Bronchial epithelial cell (primary cell): Measurements from ENCODE around the gene PDGFRB. TPM values are rescaled to one million over a fixed set of nuclear protein-coding genes. Genes with fewer than 3 reads are reported as not detected.

Experiments
- DNase-seq: peaks from one replicate; pipeline ENCODE4 v3.0.0-alpha.2; 2010; ENCODE audit warnings: low read depth
- FAIRE-seq: peaks from 2 replicates; lab custom pipeline; 2011; peaks lifted over from hg19 to GRCh38; lab: Jason Lieb, UNC
- H3K27me3 ChIP-seq: 2 replicates; pipeline ENCODE4 v1.5.1; 2011; ENCODE audit warnings: low read length; ENCODE audit not compliant: control insufficient read depth, insufficient read depth
- H3K36me3 ChIP-seq: 2 replicates; pipeline ENCODE4 v1.5.1; 2011; ENCODE audit warnings: low read length; ENCODE audit not compliant: control insufficient read depth, insufficient read depth
- H3K4me3 ChIP-seq: 2 replicates; pipeline ENCODE4 v1.5.1; 2011; ENCODE audit warnings: mild to moderate bottlenecking, low read depth, low read length, control low read depth
- CTCF ChIP-seq: IDR thresholded peaks from 2 replicates; pipeline ENCODE4 v1.5.1; 2011; ENCODE audit warnings: mild to moderate bottlenecking, moderate library complexity, low read length, control low read depth, inconsistent platforms; ENCODE audit not compliant: insufficient read depth, severe bottlenecking
- total RNA-seq: library from RNA; depleted of rRNA; stranded (reverse); fragments of >200 nt; gene quantifications from 2 replicates; pipeline ENCODE4 v1.2.1, GENCODE V29; 2014

PDGFRB gene
- total RNA-seq, 1 donor from 2014 or later: 1.6 TPM

- Histone ChIP-seq H3K27me3 (no peaks in the 10 kb centered on the region), H3K36me3 (no peaks in the 10 kb centered on the region), H3K4me3 (no peak overlapping the region)
- DNase-seq (no peak), FAIRE-seq (no peak)
- no peak for TF ChIP-seq CTCF
Measured at GRCh38 chr5:150114102-150114641, 41.5 kb downstream of the PDGFRB start.

- no peak for FAIRE-seq
- no peak for TF ChIP-seq CTCF
- peak; percentile 59 for DNase-seq
- no peak overlapping the region for H3K4me3 ChIP-seq
- no peaks in the 10 kb centered on the region for H3K36me3 ChIP-seq
- no peaks in the 10 kb centered on the region for H3K27me3 ChIP-seq
Measured at GRCh38 chr5:150113047-150113744, 42.4 kb downstream of the PDGFRB start.

GRCh38 chr5:150112201-150113046 lies 43.2 kb downstream of the PDGFRB start:
- DNase-seq (peak; percentile 57), FAIRE-seq (no peak)
- no peak for TF ChIP-seq CTCF
- Histone ChIP-seq H3K27me3 (no peaks in the 10 kb centered on the region), H3K36me3 (no peaks in the 10 kb centered on the region), H3K4me3 (no peak overlapping the region)

GRCh38 chr5:150111122-150111521 lies 44.5 kb downstream of the PDGFRB start:
- no peaks in the 10 kb centered on the region for H3K36me3 ChIP-seq
- H3K4me3 ChIP-seq: no peak overlapping the region
- DNase-seq (no peak), FAIRE-seq (no peak)
- no peak for TF ChIP-seq CTCF
- H3K27me3 ChIP-seq: no peaks in the 10 kb centered on the region

GRCh38 chr5:150109921-150110320 lies 45.7 kb downstream of the PDGFRB start:
- DNase-seq: peak; percentile 53
- FAIRE-seq: no peak

More at GRCh38 chr5:150109921-150110320, 45.7 kb downstream of the PDGFRB start:
- H3K27me3 ChIP-seq: no peaks in the 10 kb centered on the region
- TF ChIP-seq CTCF: no peak
- no peaks in the 10 kb centered on the region for H3K36me3 ChIP-seq
- no peak overlapping the region for H3K4me3 ChIP-seq
